GM12878 (cell line): ENCODE data around the gene SUV39H1. TPM values are rescaled to one million over a fixed set of nuclear protein-coding genes. Genes with fewer than 3 reads are reported as not detected.
"Not testable (repeated sequence)": the region's sequence is repeated elsewhere in the genome, so short reads cannot be mapped to it uniquely, and the experiment has no call there.

Source experiments
- ATAC-seq: fragments of 200-7000 bp; cut with Tn5 transposase; 3 replicates; pipeline ENCODE4 v1.9.1; 2020; ENCODE audit warnings: mild to moderate bottlenecking, moderate library complexity
- BruUV-seq: library from RNA; stranded (reverse); fragments of 400-500 nt; replicated peaks from 2 replicates; lab custom pipeline; 2021; lab: Mats Ljungman, UMichigan
- CTCF ChIA-PET: fragments of 300-600 bp; sonication (Branson Sonifier 250); formaldehyde crosslinking; extraction: SDS; loops from one replicate; lab custom pipeline; 2021; ENCODE audit warnings: inconsistent platforms; lab: Yijun Ruan, JAX
- POLR2A ChIA-PET: fragments of 350-600 bp; formaldehyde crosslinking; extraction: SDS; loops from one replicate; lab custom pipeline; 2021; ENCODE audit warnings: inconsistent platforms; lab: Charles Lee
- RAD21 ChIA-PET: fragments of 300-600 bp; sonication (Branson Sonifier 250); formaldehyde crosslinking; loops from one replicate; lab custom pipeline; 2023; ENCODE audit warnings: antibody characterized with exemption; ENCODE audit not compliant: unreplicated experiment; lab: Charles Lee
- SMC1A ChIA-PET: fragments of 300-600 bp; sonication (Branson Sonifier 250); formaldehyde crosslinking; loops from one replicate; lab custom pipeline; 2023; ENCODE audit not compliant: unreplicated experiment, uncharacterized antibody; lab: Charles Lee
- DNase-seq: peaks from one replicate; pipeline ENCODE4 v3.0.0-alpha.2; 2011; ENCODE audit warnings: low read depth, low spot score
- FAIRE-seq: peaks from 3 replicates; lab custom pipeline; 2011; peaks lifted over from hg19 to GRCh38; lab: Jason Lieb, UNC
- H2AFZ ChIP-seq: 2 replicates; pipeline ENCODE4 v1.6.0; 2011; ENCODE audit warnings: low read depth, low read length, control low read depth; ENCODE audit not compliant: control insufficient read depth
- H3K27ac ChIP-seq: 2 replicates; pipeline ENCODE4 v1.5.1; 2011; ENCODE audit warnings: control low read depth; ENCODE audit not compliant: control insufficient read depth, insufficient read depth
- H3K27me3 ChIP-seq, 2 experiments: replicated peaks in 1 of 2; 2 replicates each; pipeline versions ENCODE4 v1.6.0 to v1.6.1; 2011; ENCODE audit warnings: low read length in 1 of 2; ENCODE audit not compliant: control insufficient read depth in 2 of 2, insufficient read depth in 2 of 2
- H3K36me3 ChIP-seq, 2 experiments: 2 replicates each; pipeline ENCODE4 v1.5.1; 2011; ENCODE audit warnings: low read length in 1 of 2; ENCODE audit not compliant: control insufficient read depth in 2 of 2, insufficient read depth in 2 of 2
- H3K4me1 ChIP-seq: 2 replicates; pipeline ENCODE4 v1.6.1; 2011; ENCODE audit warnings: mild to moderate bottlenecking, low read length, moderate library complexity, mixed read lengths; ENCODE audit not compliant: control insufficient read depth, insufficient read depth
- H3K4me2 ChIP-seq: 2 replicates; pipeline ENCODE4 v1.6.0; 2011; ENCODE audit warnings: control low read depth; ENCODE audit not compliant: control insufficient read depth, insufficient read depth
- H3K4me3 ChIP-seq: fragments of 200-600 bp; sonication (generic); 2 replicates; pipeline ENCODE4 v1.5.1; 2016
- H3K79me2 ChIP-seq: 2 replicates; pipeline ENCODE4 v1.6.0; 2011; ENCODE audit warnings: low read length; ENCODE audit not compliant: control insufficient read depth, insufficient read depth
- H3K9ac ChIP-seq: 2 replicates; pipeline ENCODE4 v1.8.0; 2011; ENCODE audit warnings: low read length, control low read depth, mixed read lengths; ENCODE audit not compliant: control insufficient read depth, insufficient read depth
- H3K9me3 ChIP-seq: replicated peaks from 3 replicates; pipeline ENCODE4 v1.5.1; 2011; ENCODE audit warnings: mild to moderate bottlenecking, low read length; ENCODE audit not compliant: control insufficient read depth, insufficient read depth
- H4K20me1 ChIP-seq: 2 replicates; pipeline ENCODE4 v1.6.0; 2011; ENCODE audit not compliant: control insufficient read depth, insufficient read depth
- GABPA ChIP-seq: IDR thresholded peaks from 2 replicates; pipeline ENCODE4 v1.6.1; 2014; ENCODE audit warnings: antibody characterized with exemption, low read depth, mild to moderate bottlenecking, inconsistent platforms
- NRF1 ChIP-seq: conservative IDR thresholded peaks from 2 replicates; pipeline ENCODE4 v1.6.1; 2011; ENCODE audit warnings: mild to moderate bottlenecking, low read depth, low read length, improper control_type of control experiment
- RFX5 ChIP-seq: IDR thresholded peaks from 2 replicates; pipeline ENCODE4 v1.6.1; 2011; ENCODE audit warnings: low read depth, low read length, improper control_type of control experiment
- SRF ChIP-seq, 2 experiments: IDR thresholded peaks; 2 replicates each; pipeline ENCODE4 v1.6.1; 2011; ENCODE audit warnings: low read depth in 2 of 2, low read length in 2 of 2, mild to moderate bottlenecking in 1 of 2, moderate library complexity in 1 of 2
- ZBED1 ChIP-seq: IDR thresholded peaks from 2 replicates; pipeline ENCODE4 v1.6.1; 2016; ENCODE audit warnings: borderline replicate concordance
- ZBTB11 ChIP-seq: fragments of 450-650 bp; formaldehyde crosslinking; IDR thresholded peaks from 2 replicates; pipeline ENCODE4 v1.5.0; 2022; ENCODE audit warnings: mild to moderate bottlenecking, missing genetic modification characterization
- ZSCAN29 ChIP-seq: fragments of 450-650 bp; IDR thresholded peaks from 2 replicates; pipeline ENCODE4 v1.6.1; 2017; ENCODE audit warnings: mild to moderate bottlenecking, moderate library complexity
- WGBS: methylation state at CpG from one replicate; pipeline ENCODE4 v1.1.6; 2016; ENCODE audit warnings: low lambda C conversion rate; ENCODE audit not compliant: insufficient replicate concordance, insufficient coverage; ENCODE audit errors: missing lambda C conversion rate; 5-methylcytosine and 5-hydroxymethylcytosine counted together
- in situ Hi-C: fragments of 300-500 bp; cut with MboI; formaldehyde crosslinking; loops from 9 replicates; pipeline ENCODE4 v1.14.3; 2018; ENCODE audit warnings: mixed read lengths
- intact Hi-C: fragments of 100-400 bp; cut with micrococcal nuclease; formaldehyde crosslinking; loops from one replicate; pipeline ENCODE4 v1.14.2; 2022; ENCODE audit not compliant: unreplicated experiment
- polyA plus RNA-seq, 11 experiments: library from polyadenylated mRNA; depleted of rRNA in 4 of 11; unstranded in 6 of 11; stranded (reverse) in 5 of 11; fragments of >200 nt; fragmentation: Nextera tagmentation in 4 of 11; fragmentation: Illumina TruSeq in 1 of 11; extraction: Ambion mirVana in 4 of 11; extraction: Trizol in 1 of 11; gene quantifications; 1 replicate in 1 of 11; 2 replicates in 10 of 11; pipeline versions ENCODE4 v1.2.1 to v1.2.3, GENCODE V29; 2011 to 2016; ENCODE audit warnings: inconsistent platforms in 2 of 11, missing spikeins in 2 of 11, low read depth in 1 of 11
- total RNA-seq, 4 experiments: library from RNA; depleted of rRNA in 3 of 4; stranded (reverse); fragments of >200 nt in 3 of 4; fragmentation: Illumina TruSeq in 1 of 4; extraction: Trizol in 1 of 4; gene quantifications; 2 replicates each; pipeline versions ENCODE4 v1.2.1 to v1.2.3, GENCODE V29; 2013 to 2021

The SUV39H1 gene
- total and polyA plus RNA-seq, 10 of the 15 experiments (the other 5 are each of a cell fraction or from before 2014, with no cell fraction given), result 4.9 to 33.2 (median 17.1) TPM

- TF ChIP-seq SRF (IDR thresholded peaks at IDR 0.05; ENCODE audit: low read depth in 2 of 2, low read length in 2 of 2), result no peak
These were observed 29.0 kb upstream of the SUV39H1 start (continued) for GRCh38 chrX:48667509-48667908.

GRCh38 chrX:48668187-48668586 lies 28.3 kb upstream of the SUV39H1 start:
- H3K9ac ChIP-seq, H3K27me3 ChIP-seq, H4K20me1 ChIP-seq, CTCF ChIA-PET, ATAC-seq, FAIRE-seq, H3K79me2 ChIP-seq, H3K36me3 ChIP-seq, DNase-seq, H2AFZ ChIP-seq, H3K4me3 ChIP-seq, H3K9me3 ChIP-seq, BruUV-seq, H3K4me2 ChIP-seq, RAD21 ChIA-PET, POLR2A ChIA-PET, intact Hi-C loops, H3K4me1 ChIP-seq, H3K27ac ChIP-seq, in situ Hi-C loops: not testable (repeated sequence)
- SMC1A ChIA-PET, result interaction anchor here (1.2 kb wide), 1 partner anchor 19 kb away, joined by 3 read pairs; no protein-coding TSS in a partner anchor
- 63% methylated on average over 11 of the region's 11 CpGs for WGBS

GRCh38 chrX:48676106-48676892 lies 20.2 kb upstream of the SUV39H1 start:
- Histone ChIP-seq H3K9me3 (no peaks in the 10 kb centered on the region), H4K20me1 (no peaks in the 10 kb centered on the region), H2AFZ (peak overlapping the region; percentile 71), H3K4me3 (peak overlapping the region; percentile 76), H3K4me2 (peak overlapping the region; percentile 72), H3K27me3 (no peaks in the 10 kb centered on the region), H3K79me2 (peaks cover 12% of the 10 kb centered on the region), H3K4me1 (no peaks in the 10 kb centered on the region; the same call in 1 of the 2 replicates), H3K27ac (peak overlapping the region; percentile 75), H3K9ac (peak overlapping the region; percentile 70), H3K36me3 (no peaks in the 10 kb centered on the region)
- CTCF ChIA-PET, result no interaction called here
- ATAC-seq, result peak; percentile 97
- SMC1A ChIA-PET, result interaction anchor here (1.4 kb wide), 1 partner anchor 22 kb away, joined by 3 read pairs; no protein-coding TSS in a partner anchor
- intact Hi-C loops, result loop anchor here (2.0 kb wide), 1 partner anchor 21 kb away; the partner anchor contains the start of gene SUV39H1
- WGBS, result 32% methylated on average over 45 of the region's 67 CpGs
- in situ Hi-C loops, result no loop called here
- RAD21 ChIA-PET, result no interaction called here
- POLR2A ChIA-PET, result interaction anchor here (1.0 to 1.5 kb wide), 3 partner anchors 8 to 136 kb away, joined by 3 to 9 read pairs (median 4); partner anchors contain the start of genes SUV39H1 and TBC1D25
- no peak for FAIRE-seq
- peak; percentile 61 for DNase-seq
- BruUV-seq, result no TSS peak
- TF ChIP-seq ZBTB11 (CRISPR knock-in tag), result no peak
- TF ChIP-seq ZBED1, result no peak
- TF ChIP-seq GABPA, result no peak
- peak; percentile 76 for TF ChIP-seq NRF1
- no peak for TF ChIP-seq ZSCAN29
- TF ChIP-seq RFX5, result no peak
